ENCODE data around the gene MYOF.
"Not testable (repeated sequence)": the region's sequence is repeated elsewhere in the genome, so short reads cannot be mapped to it uniquely, and the experiment has no call there.

Gene MYOF

DNA sequence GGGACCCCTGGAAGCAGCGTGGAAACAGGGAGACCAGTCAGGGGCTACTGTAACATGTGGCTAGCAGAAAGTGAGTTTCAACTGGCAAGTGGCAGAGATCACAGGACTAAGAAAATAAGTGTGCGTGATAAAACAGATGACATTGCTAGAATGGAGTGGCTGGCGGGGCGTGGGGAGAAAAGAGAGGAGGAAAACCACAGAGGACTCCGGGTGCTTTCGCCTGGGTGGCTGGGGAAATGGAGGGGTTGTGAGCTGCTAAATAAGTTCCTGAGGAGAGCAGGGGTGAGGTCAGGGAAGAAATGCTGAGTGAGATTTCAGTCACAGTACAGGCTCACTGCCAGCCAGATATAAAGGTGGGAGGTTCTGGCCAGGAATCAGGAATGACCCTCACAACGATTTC is 166.9 kb downstream of the MYOF start:
- DNase-seq (ENCODE audit: insufficient read length, low spot score), result no peak
- TF ChIP-seq, protein P1, sequence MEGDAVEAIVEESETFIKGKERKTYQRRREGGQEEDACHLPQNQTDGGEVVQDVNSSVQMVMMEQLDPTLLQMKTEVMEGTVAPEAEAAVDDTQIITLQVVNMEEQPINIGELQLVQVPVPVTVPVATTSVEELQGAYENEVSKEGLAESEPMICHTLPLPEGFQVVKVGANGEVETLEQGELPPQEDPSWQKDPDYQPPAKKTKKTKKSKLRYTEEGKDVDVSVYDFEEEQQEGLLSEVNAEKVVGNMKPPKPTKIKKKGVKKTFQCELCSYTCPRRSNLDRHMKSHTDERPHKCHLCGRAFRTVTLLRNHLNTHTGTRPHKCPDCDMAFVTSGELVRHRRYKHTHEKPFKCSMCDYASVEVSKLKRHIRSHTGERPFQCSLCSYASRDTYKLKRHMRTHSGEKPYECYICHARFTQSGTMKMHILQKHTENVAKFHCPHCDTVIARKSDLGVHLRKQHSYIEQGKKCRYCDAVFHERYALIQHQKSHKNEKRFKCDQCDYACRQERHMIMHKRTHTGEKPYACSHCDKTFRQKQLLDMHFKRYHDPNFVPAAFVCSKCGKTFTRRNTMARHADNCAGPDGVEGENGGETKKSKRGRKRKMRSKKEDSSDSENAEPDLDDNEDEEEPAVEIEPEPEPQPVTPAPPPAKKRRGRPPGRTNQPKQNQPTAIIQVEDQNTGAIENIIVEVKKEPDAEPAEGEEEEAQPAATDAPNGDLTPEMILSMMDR (IDR thresholded peaks at IDR 0.05; ENCODE audit: insufficient read depth, missing control alignments), result no peak
- no peak for FAIRE-seq

DNA sequence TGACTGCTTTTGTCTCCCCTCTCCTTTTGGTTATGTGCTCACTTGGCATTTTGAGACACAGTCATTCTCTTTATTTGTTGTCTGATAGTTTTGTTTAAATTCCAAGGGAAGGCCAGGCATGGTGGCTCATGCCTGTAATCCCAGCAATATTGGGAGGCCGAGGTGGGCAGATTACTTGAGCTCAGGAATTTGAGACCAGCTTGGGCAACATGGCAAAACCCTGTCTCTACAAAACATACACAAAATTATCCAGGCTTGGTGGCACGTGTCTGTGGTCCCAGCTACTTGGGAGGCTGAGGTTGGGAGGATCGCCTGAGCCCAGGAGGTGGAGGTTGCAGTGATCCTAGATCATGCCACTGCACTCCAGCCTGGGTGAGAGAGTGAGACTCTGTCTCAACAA is 167.5 kb downstream of the MYOF start:
- not testable (repeated sequence) for FAIRE-seq; DNase-seq (ENCODE audit: insufficient read length, low spot score)

DNA sequence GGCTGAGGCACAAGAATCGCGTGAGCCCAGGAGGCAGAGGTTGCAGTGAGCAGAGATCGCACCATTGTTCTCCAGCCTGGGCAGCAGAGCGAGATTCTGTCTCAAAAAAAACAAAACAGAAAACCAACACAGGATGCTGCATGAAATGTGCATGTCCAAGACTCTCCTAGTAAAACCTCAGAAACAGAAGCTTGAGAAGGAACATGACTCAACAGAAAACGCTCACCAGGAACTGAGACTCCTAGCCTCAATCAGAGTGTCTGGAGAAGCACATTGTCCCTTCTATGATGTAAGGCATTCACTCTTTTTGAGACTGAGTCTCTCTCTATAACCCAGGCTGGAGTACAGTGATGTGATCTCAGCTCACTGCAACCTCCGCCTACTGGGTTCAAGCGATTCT is 168.3 kb downstream of the MYOF start:
- DNase-seq (ENCODE audit: insufficient read length, low spot score) (no peak), FAIRE-seq (no peak)
- TF ChIP-seq, protein P1 (IDR thresholded peaks at IDR 0.05; ENCODE audit: insufficient read depth, missing control alignments), result no peak

DNA sequence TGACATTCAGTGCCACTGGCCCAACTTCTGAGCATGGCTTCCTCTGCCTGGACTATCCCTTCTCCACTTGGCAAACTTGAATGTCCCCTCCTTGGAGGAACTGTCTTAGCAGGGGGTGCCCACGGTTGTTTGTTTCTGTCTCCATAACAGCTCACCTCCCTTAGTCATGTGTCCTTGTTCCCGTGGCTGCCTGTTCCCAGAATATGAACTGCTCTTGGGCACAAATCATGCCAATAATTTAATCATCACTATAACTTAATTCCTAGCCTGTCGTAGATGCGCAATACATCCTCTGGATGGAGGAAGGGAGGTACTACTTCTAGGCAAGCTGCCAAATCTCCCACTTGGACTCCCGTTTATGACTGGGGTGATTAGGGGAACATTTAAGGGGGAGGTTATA is 173.1 kb downstream of the MYOF start:
- no peak for DNase-seq (ENCODE audit: insufficient read length, low spot score)
- TF ChIP-seq, protein P1 (IDR thresholded peaks at IDR 0.05; ENCODE audit: insufficient read depth, missing control alignments), result no peak
- no peak for FAIRE-seq

DNA sequence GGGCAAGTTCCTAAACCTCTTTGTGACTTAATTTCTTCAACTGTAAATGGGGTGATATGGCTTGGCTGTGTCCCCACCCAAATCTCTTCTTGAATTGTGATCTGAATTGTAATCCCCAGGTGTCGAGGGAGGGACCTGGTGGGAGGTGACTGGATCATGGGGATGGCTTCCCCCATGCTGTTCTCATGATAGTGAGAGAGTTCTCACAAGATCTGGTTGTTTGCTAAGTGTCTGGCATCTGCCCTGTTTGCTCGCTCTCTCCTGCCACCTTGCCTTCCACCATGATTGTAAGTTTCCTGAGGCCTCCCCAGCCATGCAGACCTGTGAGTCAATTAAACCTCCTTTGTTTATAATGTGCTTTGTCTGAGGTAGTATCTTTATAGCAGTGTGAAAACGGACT is 177.0 kb downstream of the MYOF start:
- FAIRE-seq (no peak), DNase-seq (ENCODE audit: insufficient read length, low spot score) (no peak)
- TF ChIP-seq, protein P1 (IDR thresholded peaks at IDR 0.05; ENCODE audit: insufficient read depth, missing control alignments), result no peak

DNA sequence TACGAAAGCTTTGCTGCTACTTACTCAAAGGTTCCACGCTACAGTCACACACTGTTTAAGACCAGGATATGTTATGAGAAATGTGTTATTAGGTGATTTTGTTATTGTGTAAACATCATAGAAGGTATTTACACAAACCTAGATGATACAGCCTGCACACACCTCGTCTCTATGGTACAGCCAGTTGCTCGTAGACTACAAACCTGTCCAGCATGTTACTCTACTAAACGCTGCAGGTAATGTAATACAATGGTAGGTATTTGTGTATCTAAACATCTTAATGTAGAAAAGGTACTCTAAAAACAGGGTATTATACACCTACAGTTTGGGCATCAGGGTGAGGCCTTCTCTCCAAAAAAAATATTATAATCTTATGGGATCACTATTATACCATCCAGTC is 181.2 kb downstream of the MYOF start:
- TF ChIP-seq, protein P1 (IDR thresholded peaks at IDR 0.05; ENCODE audit: insufficient read depth, missing control alignments), result no peak
- FAIRE-seq (no peak), DNase-seq (ENCODE audit: insufficient read length, low spot score) (no peak)

DNA sequence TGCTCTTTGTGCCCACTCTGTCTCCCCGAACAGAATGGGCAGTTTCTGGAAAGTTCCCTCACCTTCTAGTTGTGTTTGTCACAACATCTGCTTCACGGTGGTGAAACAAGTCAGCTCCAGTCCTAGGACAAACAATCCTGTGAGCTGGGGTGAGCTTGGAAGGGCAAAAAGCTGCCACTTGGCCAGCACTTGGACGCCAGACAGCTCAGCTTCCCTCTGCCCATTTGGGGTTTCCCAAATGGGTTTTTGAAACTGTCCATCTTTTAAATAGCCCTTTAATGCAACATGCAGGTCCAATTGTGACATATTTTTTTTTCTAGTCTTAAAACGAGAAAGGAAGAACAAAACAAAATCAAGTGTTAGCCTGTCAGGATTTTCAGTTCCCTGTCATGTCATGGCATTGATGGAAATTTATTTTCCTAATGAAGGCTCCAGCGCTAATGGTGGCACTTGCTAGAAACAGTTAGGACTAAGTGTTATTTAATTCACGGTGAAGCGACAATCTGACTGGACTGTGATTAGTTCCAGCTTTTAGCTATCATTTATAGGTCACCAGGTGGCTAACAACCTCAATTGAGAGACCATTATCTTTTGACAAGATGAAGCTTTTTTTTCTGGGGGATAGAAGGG is 181.7 kb downstream of the MYOF start:
- FAIRE-seq (no peak), DNase-seq (ENCODE audit: insufficient read length, low spot score) (no peak)
- TF ChIP-seq, protein P1 (IDR thresholded peaks at IDR 0.05; ENCODE audit: insufficient read depth, missing control alignments), result no peak

All from D721Med (cell line).